Glutamatergic neuron (in vitro differentiated cells): Measurements from ENCODE around the gene CRIM1. TPM values are rescaled to one million over a fixed set of nuclear protein-coding genes. Genes with fewer than 3 reads are reported as not detected.

ENCODE experiments used
- DNase-seq: peaks from one replicate; pipeline ENCODE4 v3.0.0; 2022
- H3K27ac Mint-ChIP-seq: one replicate; pipeline ENCODE4 v1.8.0; 2020; ENCODE audit warnings: mild to moderate bottlenecking, mixed read lengths, inconsistent platforms; ENCODE audit not compliant: unreplicated experiment
- H3K27me3 Mint-ChIP-seq: one replicate; pipeline ENCODE4 v1.8.0; 2020; ENCODE audit warnings: mild to moderate bottlenecking, moderate library complexity, mixed read lengths, inconsistent platforms; ENCODE audit not compliant: unreplicated experiment
- H3K36me3 Mint-ChIP-seq: one replicate; pipeline ENCODE4 v1.8.0; 2020; ENCODE audit warnings: mild to moderate bottlenecking, mixed read lengths, inconsistent platforms; ENCODE audit not compliant: unreplicated experiment
- H3K4me1 Mint-ChIP-seq: one replicate; pipeline ENCODE4 v1.8.0; 2020; ENCODE audit warnings: mild to moderate bottlenecking, low read depth, mixed read lengths, inconsistent platforms; ENCODE audit not compliant: unreplicated experiment
- H3K4me3 Mint-ChIP-seq: one replicate; pipeline ENCODE4 v1.8.0; 2020; ENCODE audit warnings: mild to moderate bottlenecking, mixed read lengths, inconsistent platforms; ENCODE audit not compliant: unreplicated experiment
- H3K9me3 Mint-ChIP-seq: one replicate; pipeline ENCODE4 v1.8.0; 2020; ENCODE audit warnings: mild to moderate bottlenecking, moderate library complexity, mixed read lengths, inconsistent platforms; ENCODE audit not compliant: unreplicated experiment
- CTCF ChIP-seq: fragments of 200-600 bp; sonication (generic); IDR thresholded peaks from one replicate; pipeline ENCODE4 v1.5.0; 2021; ENCODE audit not compliant: partially characterized antibody, unreplicated experiment
- total RNA-seq: library from RNA; stranded (reverse); fragmentation: NEBNext Ultra II Directional; extraction: Animal tissue kit (Norgen Biotek cat#: 25700); gene quantifications from one replicate; pipeline ENCODE4 v1.2.1, GENCODE V29; 2021; ENCODE audit not compliant: unreplicated experiment

Gene CRIM1
- total RNA-seq, 1 donor from 2014 or later, result 35.7 TPM

DNA sequence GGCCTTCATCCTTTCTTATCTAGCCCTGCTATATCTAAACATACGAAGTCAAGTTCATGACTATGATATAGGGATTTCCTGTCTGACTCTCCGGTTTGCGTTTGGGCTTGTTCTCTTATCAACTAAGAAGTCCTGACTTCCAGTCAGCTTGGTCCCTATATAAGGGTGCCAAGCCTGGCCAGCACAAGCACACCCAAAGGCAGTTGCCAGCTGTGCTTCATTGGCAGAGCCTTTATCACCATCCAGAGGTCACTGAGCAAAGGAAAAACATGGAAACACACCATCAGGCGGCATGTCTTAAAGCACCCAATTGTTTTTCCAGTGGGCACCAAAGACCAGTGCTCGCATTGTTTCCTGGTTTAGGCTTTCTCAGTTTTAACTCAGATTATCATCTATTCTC lies 169.7 kb downstream of the CRIM1 start:
- no peak overlapping the region for H3K27ac Mint-ChIP-seq
- no peak for TF ChIP-seq CTCF

DNA sequence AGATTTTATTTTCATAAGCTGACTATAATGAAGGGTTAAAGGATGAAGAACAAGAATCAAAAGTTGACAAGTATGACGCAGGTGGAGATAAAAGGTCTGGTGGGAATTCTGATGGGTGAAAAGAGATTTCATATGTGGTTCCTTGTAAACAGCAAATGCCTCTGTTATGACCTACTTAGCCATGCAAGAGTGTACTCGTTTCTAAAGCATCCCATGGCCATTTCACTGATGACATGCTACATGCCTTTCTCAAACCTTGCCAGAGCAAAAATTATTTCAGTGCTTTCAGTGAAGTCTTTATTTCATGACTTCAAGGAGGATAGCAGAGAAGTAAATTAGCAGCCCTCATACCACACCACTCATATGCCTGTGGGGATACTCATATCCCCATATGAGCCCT lies 170.6 kb downstream of the CRIM1 start:
- no peaks in the 10 kb centered on the region for H3K9me3 Mint-ChIP-seq
- H3K27ac Mint-ChIP-seq, result no peak overlapping the region
- H3K27me3 Mint-ChIP-seq, result no peaks in the 10 kb centered on the region
- peaks cover under 1% of the 10 kb centered on the region for H3K4me1 Mint-ChIP-seq
- no peak for TF ChIP-seq CTCF
- no peak overlapping the region for H3K4me3 Mint-ChIP-seq
- peaks cover 5% of the 10 kb centered on the region for H3K36me3 Mint-ChIP-seq
- no peak for DNase-seq

More for the DNA sequence above, 169.7 kb downstream of the CRIM1 start:
- H3K27me3 Mint-ChIP-seq, result no peaks in the 10 kb centered on the region
- DNase-seq, result no peak
- no peaks in the 10 kb centered on the region for H3K9me3 Mint-ChIP-seq
- peaks cover 5% of the 10 kb centered on the region for H3K36me3 Mint-ChIP-seq
- peaks cover 2% of the 10 kb centered on the region for H3K4me1 Mint-ChIP-seq
- H3K4me3 Mint-ChIP-seq, result no peak overlapping the region

- no peaks in the 10 kb centered on the region for H3K27me3 Mint-ChIP-seq
- no peak for DNase-seq
- no peak overlapping the region for H3K27ac Mint-ChIP-seq
- no peaks in the 10 kb centered on the region for H3K36me3 Mint-ChIP-seq
- TF ChIP-seq CTCF, result no peak
- H3K4me1 Mint-ChIP-seq, result no peaks in the 10 kb centered on the region
- no peaks in the 10 kb centered on the region for H3K9me3 Mint-ChIP-seq
- H3K4me3 Mint-ChIP-seq, result no peak overlapping the region
Measured at GRCh38 chr2:36528274-36528673, 172.7 kb downstream of the CRIM1 start.

DNA sequence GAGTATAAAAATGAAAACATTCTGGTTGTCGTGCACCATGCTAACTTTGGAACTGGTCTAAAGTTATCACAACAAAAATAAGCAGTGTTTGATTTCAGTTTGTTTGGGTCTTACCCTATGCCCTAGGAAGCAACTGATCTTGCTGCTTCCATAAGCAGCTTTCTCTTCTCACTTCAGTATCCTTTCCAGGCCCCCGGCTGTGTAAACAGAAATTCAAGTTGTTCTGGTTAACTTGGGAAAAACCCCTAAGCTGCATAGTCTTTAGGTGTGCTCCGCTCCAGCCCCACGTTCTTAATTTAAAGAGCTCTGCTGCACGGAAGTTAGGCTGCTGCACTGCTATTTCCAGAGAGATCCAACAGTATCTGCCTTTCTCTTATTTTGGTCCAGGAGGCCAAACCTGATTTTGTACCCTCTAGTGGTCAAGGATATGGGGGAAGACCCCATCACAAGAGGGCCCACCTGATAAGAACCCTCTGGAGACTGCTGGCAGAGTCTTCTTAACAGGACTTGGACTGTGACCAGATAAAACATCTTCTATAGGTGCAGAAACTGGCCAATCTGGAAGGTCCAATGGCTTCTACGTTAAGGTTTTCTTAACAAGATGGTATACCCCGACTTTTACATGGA lies 173.3 kb downstream of the CRIM1 start:
- Mint-ChIP-seq H3K4me3 (no peak overlapping the region), H3K27ac (no peak overlapping the region)

More for the DNA sequence above, 173.3 kb downstream of the CRIM1 start:
- no peaks in the 10 kb centered on the region for H3K36me3 Mint-ChIP-seq
- no peak for TF ChIP-seq CTCF
- H3K4me1 Mint-ChIP-seq, result no peaks in the 10 kb centered on the region
- no peak for DNase-seq
- no peaks in the 10 kb centered on the region for H3K27me3 Mint-ChIP-seq
- H3K9me3 Mint-ChIP-seq, result no peaks in the 10 kb centered on the region
